ENCODE results near the gene NDUFB8. TPM values are rescaled to one million over a fixed set of nuclear protein-coding genes. Genes with fewer than 3 reads are reported as not detected.
A peak's percentile ranks its signal among the peaks of the same experiment; 100 is the strongest.

NDUFB8 gene
- total and polyA plus RNA-seq, 4 experiments from 2014 or later, result 141 to 613 (median 318) TPM

GRCh38 chr10:100487529-100487928 lies 42.1 kb downstream of the NDUFB8 start:
- peaks cover 0 to 10% (median 6%) of the 10 kb centered on the region in 4 donors for H3K4me1 Mint-ChIP-seq
- H3K27me3 Mint-ChIP-seq, result no peaks in the 10 kb centered on the region
- H3K4me1 ChIP-seq (ENCODE audit: insufficient read depth, low read length), result peaks cover 7% of the 10 kb centered on the region
- no peak overlapping the region for H3K4me3 Mint-ChIP-seq
- POLR2A ChIA-PET (ENCODE audit: partially characterized antibody), result no interaction called here
- H3K36me3 ChIP-seq (ENCODE audit: insufficient read depth, low read length), result peaks cover 28% of the 10 kb centered on the region
- CTCF ChIA-PET (ENCODE audit: partially characterized antibody), result interaction anchor here (1.5 to 2.9 kb wide), 4 partner anchors 8 to 150 kb away, joined by 3 to 14 read pairs (median 5); no protein-coding TSS in a partner anchor
- no peak overlapping the region for H3K27ac Mint-ChIP-seq
- H3K4me3 ChIP-seq (ENCODE audit: low read length in 2 of 2), result no peak overlapping the region
- no peak for DNase-seq
- intact Hi-C loops (cut with micrococcal nuclease), result no loop called here
- no peaks in the 10 kb centered on the region for H3K27me3 ChIP-seq (ENCODE audit: insufficient read depth, low read length)
- H3K27ac ChIP-seq (ENCODE audit: low read depth, low read length), result no peak overlapping the region
- peaks cover 48 to 52% of the 10 kb centered on the region in 2 donors for H3K36me3 Mint-ChIP-seq
- no peaks in the 10 kb centered on the region for H3K9me3 Mint-ChIP-seq
- no peaks in the 10 kb centered on the region for H3K9me3 ChIP-seq (ENCODE audit: control insufficient read depth in 1 of 2, low read length in 2 of 2)

DNA sequence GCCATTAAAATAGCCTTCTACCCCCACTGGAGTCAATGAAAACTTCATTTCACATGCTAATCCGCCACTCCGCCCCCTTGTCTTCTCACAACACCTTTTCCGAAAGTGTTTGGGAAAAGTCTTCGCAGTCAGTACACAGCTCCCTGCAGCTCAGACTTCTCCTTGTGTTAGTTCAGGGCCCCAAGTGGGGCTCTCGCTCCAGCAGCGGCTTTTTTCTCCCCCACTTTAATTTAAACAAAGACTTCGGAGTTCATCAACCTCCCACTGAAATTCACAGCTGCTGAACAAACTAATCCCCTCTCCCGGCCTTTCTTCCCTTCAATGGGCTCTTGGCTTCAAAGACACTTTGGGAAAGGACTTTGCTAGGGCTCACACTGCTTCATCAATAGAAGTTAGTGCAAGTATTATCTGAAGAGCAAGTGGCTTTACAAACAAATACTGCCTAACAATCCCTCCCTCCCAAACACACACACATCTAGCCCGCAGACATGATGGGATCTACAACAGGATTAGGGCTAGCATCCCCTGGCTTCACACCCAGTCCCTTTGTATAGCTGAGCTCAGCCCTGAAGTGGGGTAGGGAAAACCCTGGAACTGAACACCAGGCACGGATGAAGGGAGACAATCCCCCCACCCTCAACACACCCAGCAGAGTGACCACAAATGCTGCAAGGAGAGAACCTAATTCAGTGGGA lies 43.7 kb downstream of the NDUFB8 start:
- Histone ChIP-seq H3K27me3 (ENCODE audit: insufficient read depth, low read length) (no peaks in the 10 kb centered on the region), H3K4me3 (ENCODE audit: low read length in 2 of 2) (no peak overlapping the region), H3K27ac (ENCODE audit: low read depth, low read length) (no peak overlapping the region), H3K36me3 (ENCODE audit: insufficient read depth, low read length) (peaks cover 28% of the 10 kb centered on the region), H3K4me1 (ENCODE audit: insufficient read depth, low read length) (peaks cover 12% of the 10 kb centered on the region), H3K9me3 (ENCODE audit: control insufficient read depth in 1 of 2, low read length in 2 of 2) (no peaks in the 10 kb centered on the region)
- CTCF ChIA-PET (ENCODE audit: partially characterized antibody), result interaction anchor here (1.4 to 6.6 kb wide), 3 partner anchors 10 to 33 kb away, joined by 3 to 101 read pairs (median 4); no protein-coding TSS in a partner anchor
- no peak for DNase-seq
- POLR2A ChIA-PET (ENCODE audit: partially characterized antibody), result no interaction called here
- peaks cover 2 to 3% of the 10 kb centered on the region in 2 donors for H3K27me3 Mint-ChIP-seq
- intact Hi-C loops (cut with micrococcal nuclease), result no loop called here
- peaks cover 3 to 19% (median 10%) of the 10 kb centered on the region in 4 donors for H3K4me1 Mint-ChIP-seq
- H3K4me3 Mint-ChIP-seq, result no peak overlapping the region
- no peaks in the 10 kb centered on the region for H3K9me3 Mint-ChIP-seq
- no peak overlapping the region for H3K27ac Mint-ChIP-seq
- H3K36me3 Mint-ChIP-seq, result peaks cover 41 to 43% of the 10 kb centered on the region in 2 donors

DNA sequence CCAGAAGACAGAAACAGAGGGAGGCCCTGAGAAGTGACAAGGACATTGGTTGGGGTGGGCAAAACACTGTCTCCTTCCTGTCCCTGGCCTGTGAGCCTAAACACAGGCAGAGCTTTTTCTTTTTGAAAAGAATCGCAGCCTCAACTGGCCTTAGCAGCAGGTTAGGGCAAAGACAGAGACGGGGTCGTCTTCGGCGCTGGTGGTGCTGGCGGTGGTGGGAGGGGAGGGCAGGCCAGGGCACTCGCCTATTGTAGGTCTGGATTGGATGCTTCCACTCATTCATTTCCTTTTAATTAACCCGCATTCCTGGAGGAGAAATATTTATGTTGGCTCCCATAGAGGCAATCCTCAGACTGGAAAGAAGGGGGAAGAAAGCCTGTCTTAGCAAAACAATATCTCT lies 44.3 kb downstream of the NDUFB8 start:
- ChIA-PET POLR2A (ENCODE audit: partially characterized antibody) (no interaction called here), CTCF (ENCODE audit: partially characterized antibody) (interaction anchor here (1.4 to 6.6 kb wide), 3 partner anchors 10 to 33 kb away, joined by 3 to 101 read pairs (median 4); no protein-coding TSS in a partner anchor)
- Histone ChIP-seq H3K9me3 (ENCODE audit: control insufficient read depth in 1 of 2, low read length in 2 of 2) (no peaks in the 10 kb centered on the region), H3K27ac (ENCODE audit: low read depth, low read length) (no peak overlapping the region), H3K4me3 (ENCODE audit: low read length in 2 of 2) (no peak overlapping the region), H3K27me3 (ENCODE audit: insufficient read depth, low read length) (peaks cover 5% of the 10 kb centered on the region), H3K36me3 (ENCODE audit: insufficient read depth, low read length) (peaks cover 28% of the 10 kb centered on the region), H3K4me1 (ENCODE audit: insufficient read depth, low read length) (peaks cover 12% of the 10 kb centered on the region)
- DNase-seq, result no peak
- H3K4me1 Mint-ChIP-seq, result peaks cover 3 to 19% (median 10%) of the 10 kb centered on the region in 4 donors
- no peaks in the 10 kb centered on the region for H3K9me3 Mint-ChIP-seq
- peaks cover 36 to 38% of the 10 kb centered on the region in 2 donors for H3K36me3 Mint-ChIP-seq
- intact Hi-C loops (cut with micrococcal nuclease), result no loop called here
- no peak overlapping the region for H3K27ac Mint-ChIP-seq
- H3K4me3 Mint-ChIP-seq, result no peak overlapping the region
- peaks cover 4 to 5% of the 10 kb centered on the region in 2 donors for H3K27me3 Mint-ChIP-seq

- intact Hi-C loops (cut with micrococcal nuclease), result no loop called here
- DNase-seq, result no peak
- Mint-ChIP-seq H3K27me3 (peaks cover 8 to 13% of the 10 kb centered on the region in 2 donors), H3K27ac (peak overlapping the region in 2 of 7 donors; percentile 6 to 55), H3K9me3 (no peaks in the 10 kb centered on the region), H3K4me1 (peaks cover 3 to 19% (median 10%) of the 10 kb centered on the region in 4 donors), H3K4me3 (peak overlapping the region in 2 of 8 donors; percentile 52 to 80), H3K36me3 (peaks cover 25 to 27% of the 10 kb centered on the region in 2 donors)
- POLR2A ChIA-PET (ENCODE audit: partially characterized antibody), result no interaction called here
- peaks cover 17% of the 10 kb centered on the region for H3K36me3 ChIP-seq (ENCODE audit: insufficient read depth, low read length)
- H3K9me3 ChIP-seq (ENCODE audit: control insufficient read depth in 1 of 2, low read length in 2 of 2), result no peaks in the 10 kb centered on the region
- H3K27me3 ChIP-seq (ENCODE audit: insufficient read depth, low read length), result peaks cover 18% of the 10 kb centered on the region
- H3K27ac ChIP-seq (ENCODE audit: low read depth, low read length), result no peak overlapping the region
- no peak overlapping the region for H3K4me3 ChIP-seq (ENCODE audit: low read length in 2 of 2)
- peaks cover 12% of the 10 kb centered on the region for H3K4me1 ChIP-seq (ENCODE audit: insufficient read depth, low read length)
- CTCF ChIA-PET (ENCODE audit: partially characterized antibody), result interaction anchor here (0.8 to 6.6 kb wide), 8 partner anchors 13 to 144 kb away, joined by 3 to 101 read pairs (median 21); partner anchors contain the start of gene NDUFB8
Measured at GRCh38 chr10:100483876-100484666, 45.6 kb downstream of the NDUFB8 start.

- Mint-ChIP-seq H3K9me3 (no peaks in the 10 kb centered on the region), H3K4me1 (peaks cover 3 to 19% (median 10%) of the 10 kb centered on the region in 4 donors), H3K27ac (no peak overlapping the region), H3K27me3 (peaks cover 11 to 16% of the 10 kb centered on the region in 2 donors), H3K36me3 (peaks cover 16 to 18% of the 10 kb centered on the region in 2 donors), H3K4me3 (peak overlapping the region; percentile 22 to 88 (median 78))
- DNase-seq, result no peak
- peaks cover 18% of the 10 kb centered on the region for H3K27me3 ChIP-seq (ENCODE audit: insufficient read depth, low read length)
- H3K27ac ChIP-seq (ENCODE audit: low read depth, low read length), result no peak overlapping the region
- H3K36me3 ChIP-seq (ENCODE audit: insufficient read depth, low read length), result peaks cover 9% of the 10 kb centered on the region
- H3K4me3 ChIP-seq (ENCODE audit: low read length in 2 of 2), result no peak overlapping the region
- CTCF ChIA-PET (ENCODE audit: partially characterized antibody), result interaction anchor here (0.8 to 6.6 kb wide), 22 partner anchors 8 to 312 kb away, joined by 3 to 101 read pairs (median 4); partner anchors contain the start of genes NDUFB8 and WNT8B
- intact Hi-C loops (cut with micrococcal nuclease), result loop anchor here (1.0 kb wide), 2 partner anchors 25 to 35 kb away; no protein-coding TSS in a partner anchor
- H3K9me3 ChIP-seq (ENCODE audit: control insufficient read depth in 1 of 2, low read length in 2 of 2), result no peaks in the 10 kb centered on the region
- POLR2A ChIA-PET (ENCODE audit: partially characterized antibody), result interaction anchor here (1.4 to 3.0 kb wide), 4 partner anchors 12 to 53 kb away, joined by 4 to 23 read pairs (median 8); partner anchors contain the start of gene HIF1AN
- H3K4me1 ChIP-seq (ENCODE audit: insufficient read depth, low read length), result peaks cover 12% of the 10 kb centered on the region
Measured at GRCh38 chr10:100482834-100483185, 46.9 kb downstream of the NDUFB8 start.

- CTCF ChIA-PET (ENCODE audit: partially characterized antibody), result interaction anchor here (0.8 to 6.6 kb wide), 26 partner anchors 8 to 311 kb away, joined by 3 to 101 read pairs (median 4); partner anchors contain the start of genes HIF1AN and WNT8B
- Histone ChIP-seq H3K9me3 (ENCODE audit: control insufficient read depth in 1 of 2, low read length in 2 of 2) (no peaks in the 10 kb centered on the region), H3K27me3 (ENCODE audit: insufficient read depth, low read length) (peaks cover 18% of the 10 kb centered on the region), H3K4me3 (ENCODE audit: low read length in 2 of 2) (peak overlapping the region; percentile 49 to 82), H3K27ac (ENCODE audit: low read depth, low read length) (no peak overlapping the region), H3K4me1 (ENCODE audit: insufficient read depth, low read length) (peaks cover 12% of the 10 kb centered on the region), H3K36me3 (ENCODE audit: insufficient read depth, low read length) (peaks cover 5% of the 10 kb centered on the region)
- intact Hi-C loops (cut with micrococcal nuclease), result loop anchor here (1.0 kb wide), 2 partner anchors 26 to 36 kb away; no protein-coding TSS in a partner anchor
- Mint-ChIP-seq H3K4me3 (peak overlapping the region; percentile 75 to 92 (median 86)), H3K27ac (peak overlapping the region in 2 of 7 donors; percentile 72 to 90), H3K27me3 (peaks cover 11 to 16% of the 10 kb centered on the region in 2 donors), H3K36me3 (peaks cover 14 to 16% of the 10 kb centered on the region in 2 donors), H3K9me3 (no peaks in the 10 kb centered on the region), H3K4me1 (peaks cover 3 to 19% (median 10%) of the 10 kb centered on the region in 4 donors)
- POLR2A ChIA-PET (ENCODE audit: partially characterized antibody), result interaction anchor here (1.1 to 3.0 kb wide), 5 partner anchors 12 to 54 kb away, joined by 4 to 23 read pairs (median 6); partner anchors contain the start of gene HIF1AN
- peak; percentile 59 to 75 (median 67) for DNase-seq
Measured at GRCh38 chr10:100482181-100482833, 47.4 kb downstream of the NDUFB8 start.
